Muscle layer of colon (tissue), 2 donors: Measurements from ENCODE around the gene CLIP4.

Experiments used
- H3K27ac ChIP-seq: one replicate; pipeline ENCODE4 v1.7.0; 2013; ENCODE audit warnings: low read depth, mild to moderate bottlenecking, low read length, moderate library complexity
- H3K27me3 ChIP-seq, 2 donors: one replicate each; pipeline ENCODE4 v1.7.0; 2013; ENCODE audit warnings: low read length in 2 of 2, mild to moderate bottlenecking in 2 of 2; ENCODE audit not compliant: insufficient read depth in 2 of 2, control insufficient read depth in 1 of 2
- H3K36me3 ChIP-seq: one replicate; pipeline ENCODE4 v1.7.0; 2013; ENCODE audit warnings: mild to moderate bottlenecking, low read length; ENCODE audit not compliant: insufficient read depth
- H3K4me1 ChIP-seq: one replicate; pipeline ENCODE4 v1.7.0; 2013; ENCODE audit warnings: mild to moderate bottlenecking, low read length; ENCODE audit not compliant: insufficient read depth
- H3K4me3 ChIP-seq, 2 donors: one replicate each; pipeline ENCODE4 v1.7.0; 2013; ENCODE audit warnings: low read length in 2 of 2, low read depth in 1 of 2, mild to moderate bottlenecking in 1 of 2, moderate library complexity in 1 of 2
- H3K9ac ChIP-seq: one replicate; pipeline ENCODE4 v1.7.0; 2013; ENCODE audit warnings: low read length
- H3K9me3 ChIP-seq: one replicate; pipeline ENCODE4 v1.7.0; 2013; ENCODE audit warnings: mild to moderate bottlenecking, low read length
- donor health status: abdominal sarcoma.
- donor health status: Adenocarcinoma of cecum.

The CLIP4 gene

GRCh38 chr2:29215739-29216608, 100.8 kb downstream of the CLIP4 start:
- Histone ChIP-seq H3K27ac (no peak overlapping the region), H3K9ac (no peak overlapping the region), H3K4me3 (no peak overlapping the region), H3K9me3 (no peaks in the 10 kb centered on the region), H3K36me3 (no peaks in the 10 kb centered on the region), H3K4me1 (no peaks in the 10 kb centered on the region), H3K27me3 (no peaks in the 10 kb centered on the region)

GRCh38 chr2:29216609-29216909, 101.3 kb downstream of the CLIP4 start:
- Histone ChIP-seq H3K27ac (no peak overlapping the region), H3K9ac (no peak overlapping the region), H3K27me3 (no peaks in the 10 kb centered on the region), H3K4me3 (no peak overlapping the region), H3K9me3 (no peaks in the 10 kb centered on the region), H3K36me3 (no peaks in the 10 kb centered on the region), H3K4me1 (no peaks in the 10 kb centered on the region)

- H3K36me3 ChIP-seq = no peaks in the 10 kb centered on the region
- no peaks in the 10 kb centered on the region for H3K9me3 ChIP-seq
- H3K9ac ChIP-seq = no peak overlapping the region
- H3K4me3 ChIP-seq = no peak overlapping the region
- H3K4me1 ChIP-seq = no peaks in the 10 kb centered on the region
- H3K27me3 ChIP-seq = no peaks in the 10 kb centered on the region
- H3K27ac ChIP-seq = no peak overlapping the region
Observed at GRCh38 chr2:29218071-29218470, 102.9 kb downstream of the CLIP4 start.

- no peak overlapping the region for H3K9ac ChIP-seq
- no peaks in the 10 kb centered on the region for H3K9me3 ChIP-seq
- no peaks in the 10 kb centered on the region for H3K4me1 ChIP-seq
- no peaks in the 10 kb centered on the region for H3K36me3 ChIP-seq
- H3K27me3 ChIP-seq = no peaks in the 10 kb centered on the region
- H3K4me3 ChIP-seq = no peak overlapping the region
- H3K27ac ChIP-seq = no peak overlapping the region
Observed at GRCh38 chr2:29218550-29219125, 103.4 kb downstream of the CLIP4 start.

DNA sequence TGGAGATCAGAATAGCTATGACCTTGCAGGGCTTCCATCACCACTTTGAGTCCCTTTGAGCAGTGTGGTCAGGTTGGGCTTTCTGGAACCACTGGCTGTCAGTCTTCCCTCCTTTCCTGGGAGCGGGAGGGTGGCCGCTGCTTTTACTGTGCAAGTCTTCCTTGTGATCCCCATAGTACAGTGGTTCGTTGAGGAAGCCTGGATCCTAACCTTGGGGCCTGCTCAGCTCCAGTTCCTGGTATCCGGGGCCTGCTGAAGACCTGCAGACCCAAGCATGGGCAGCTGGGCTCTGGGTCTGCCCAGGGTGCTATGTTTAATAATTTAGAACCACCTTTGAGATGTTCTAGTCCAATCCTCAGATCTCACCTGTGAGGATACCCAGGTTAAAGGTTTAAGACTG, 104.2 kb downstream of the CLIP4 start:
- no peak overlapping the region for H3K27ac ChIP-seq
- H3K4me3 ChIP-seq = no peak overlapping the region
- H3K9me3 ChIP-seq = no peaks in the 10 kb centered on the region
- H3K4me1 ChIP-seq = peaks cover 7% of the 10 kb centered on the region
- H3K9ac ChIP-seq = no peak overlapping the region
- H3K36me3 ChIP-seq = no peaks in the 10 kb centered on the region
- H3K27me3 ChIP-seq = no peaks in the 10 kb centered on the region

GRCh38 chr2:29220506-29221270, 105.5 kb downstream of the CLIP4 start:
- Histone ChIP-seq H3K27me3 (no peaks in the 10 kb centered on the region), H3K27ac (no peak overlapping the region), H3K9ac (no peak overlapping the region), H3K4me1 (peaks cover 9% of the 10 kb centered on the region), H3K9me3 (no peaks in the 10 kb centered on the region), H3K4me3 (no peak overlapping the region), H3K36me3 (no peaks in the 10 kb centered on the region)

- H3K27me3 ChIP-seq = no peaks in the 10 kb centered on the region
- no peaks in the 10 kb centered on the region for H3K36me3 ChIP-seq
- no peak overlapping the region for H3K9ac ChIP-seq
- no peak overlapping the region for H3K4me3 ChIP-seq
- no peak overlapping the region for H3K27ac ChIP-seq
- no peaks in the 10 kb centered on the region for H3K9me3 ChIP-seq
- peaks cover 9% of the 10 kb centered on the region for H3K4me1 ChIP-seq
Observed at GRCh38 chr2:29222381-29223179, 107.4 kb downstream of the CLIP4 start.

DNA sequence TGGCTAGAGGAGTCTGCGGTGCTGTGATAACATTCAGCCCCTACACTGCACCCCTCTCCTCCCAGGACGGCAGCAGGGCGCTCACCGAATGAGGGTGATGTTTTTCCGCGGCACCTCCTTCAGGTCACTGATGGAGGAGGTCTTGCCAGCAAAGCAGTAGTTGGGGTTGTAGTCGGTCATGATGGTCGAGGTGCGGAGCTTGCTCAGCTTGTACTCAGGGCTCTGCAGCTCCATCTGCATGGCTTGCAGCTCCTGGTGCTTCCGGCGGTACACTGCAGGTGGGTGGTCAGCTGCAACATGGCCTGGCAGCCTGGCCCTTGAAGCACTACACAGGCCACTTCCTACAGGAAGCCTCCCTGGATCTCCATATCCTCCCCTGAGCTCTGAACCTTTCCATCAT, 108.0 kb downstream of the CLIP4 start:
- Histone ChIP-seq H3K4me1 (peaks cover 9% of the 10 kb centered on the region), H3K27me3 (peaks cover 0 to 4% of the 10 kb centered on the region in 2 donors), H3K27ac (no peak overlapping the region), H3K4me3 (no peak overlapping the region), H3K36me3 (no peaks in the 10 kb centered on the region), H3K9ac (no peak overlapping the region), H3K9me3 (no peaks in the 10 kb centered on the region)

GRCh38 chr2:29223851-29224692, 108.9 kb downstream of the CLIP4 start:
- Histone ChIP-seq H3K4me1 (peaks cover 9% of the 10 kb centered on the region), H3K9me3 (no peaks in the 10 kb centered on the region), H3K36me3 (no peaks in the 10 kb centered on the region), H3K9ac (no peak overlapping the region), H3K4me3 (no peak overlapping the region), H3K27me3 (peaks cover 0 to 6% of the 10 kb centered on the region in 2 donors), H3K27ac (no peak overlapping the region)

GRCh38 chr2:29224693-29225551, 109.7 kb downstream of the CLIP4 start:
- Histone ChIP-seq H3K4me1 (peaks cover 9% of the 10 kb centered on the region), H3K4me3 (no peak overlapping the region), H3K9me3 (no peaks in the 10 kb centered on the region), H3K27me3 (peaks cover 0 to 6% of the 10 kb centered on the region in 2 donors), H3K9ac (no peak overlapping the region), H3K27ac (no peak overlapping the region), H3K36me3 (no peaks in the 10 kb centered on the region)
